ENCODE data around the gene OR52D1.

Gene OR52D1

GRCh38 chr11:5489576-5490357, 1.3 kb downstream of the OR52D1 start:
- Histone ChIP-seq H3K27me3 (ENCODE audit: control insufficient read depth, insufficient read depth, low read length) (no peaks in the 10 kb centered on the region), H3K9me3 (ENCODE audit: control insufficient read depth, insufficient read depth, low read length) (no peaks in the 10 kb centered on the region), H3K4me3 (ENCODE audit: low read depth, low read length) (no peak overlapping the region), H3K36me3 (ENCODE audit: control insufficient read depth, insufficient read depth, low read length) (no peaks in the 10 kb centered on the region), H3K9ac (ENCODE audit: low read depth, low read length) (no peak overlapping the region), H3K4me1 (ENCODE audit: control insufficient read depth, insufficient read depth, low read length) (no peaks in the 10 kb centered on the region)

- Histone ChIP-seq H3K9ac (ENCODE audit: low read depth, low read length) (no peak overlapping the region), H3K27me3 (ENCODE audit: control insufficient read depth, insufficient read depth, low read length) (no peaks in the 10 kb centered on the region), H3K36me3 (ENCODE audit: control insufficient read depth, insufficient read depth, low read length) (no peaks in the 10 kb centered on the region), H3K4me1 (ENCODE audit: control insufficient read depth, insufficient read depth, low read length) (no peaks in the 10 kb centered on the region), H3K9me3 (ENCODE audit: control insufficient read depth, insufficient read depth, low read length) (no peaks in the 10 kb centered on the region), H3K4me3 (ENCODE audit: low read depth, low read length) (no peak overlapping the region)
Observed at GRCh38 chr11:5499671-5500070, 11.2 kb downstream of the OR52D1 start.

- Histone ChIP-seq H3K27me3 (ENCODE audit: control insufficient read depth, insufficient read depth, low read length) (no peaks in the 10 kb centered on the region), H3K4me1 (ENCODE audit: control insufficient read depth, insufficient read depth, low read length) (no peaks in the 10 kb centered on the region), H3K4me3 (ENCODE audit: low read depth, low read length) (no peak overlapping the region), H3K36me3 (ENCODE audit: control insufficient read depth, insufficient read depth, low read length) (no peaks in the 10 kb centered on the region), H3K9me3 (ENCODE audit: control insufficient read depth, insufficient read depth, low read length) (no peaks in the 10 kb centered on the region), H3K9ac (ENCODE audit: low read depth, low read length) (no peak overlapping the region)
Observed at GRCh38 chr11:5500393-5500801, 11.9 kb downstream of the OR52D1 start.

GRCh38 chr11:5504403-5504921, 16.0 kb downstream of the OR52D1 start:
- Histone ChIP-seq H3K27me3 (ENCODE audit: control insufficient read depth, insufficient read depth, low read length) (no peaks in the 10 kb centered on the region), H3K4me3 (ENCODE audit: low read depth, low read length) (no peak overlapping the region), H3K4me1 (ENCODE audit: control insufficient read depth, insufficient read depth, low read length) (no peaks in the 10 kb centered on the region), H3K9ac (ENCODE audit: low read depth, low read length) (no peak overlapping the region), H3K36me3 (ENCODE audit: control insufficient read depth, insufficient read depth, low read length) (no peaks in the 10 kb centered on the region), H3K9me3 (ENCODE audit: control insufficient read depth, insufficient read depth, low read length) (no peaks in the 10 kb centered on the region)

- Histone ChIP-seq H3K27me3 (ENCODE audit: control insufficient read depth, insufficient read depth, low read length) (no peaks in the 10 kb centered on the region), H3K4me3 (ENCODE audit: low read depth, low read length) (no peak overlapping the region), H3K9ac (ENCODE audit: low read depth, low read length) (no peak overlapping the region), H3K36me3 (ENCODE audit: control insufficient read depth, insufficient read depth, low read length) (no peaks in the 10 kb centered on the region), H3K4me1 (ENCODE audit: control insufficient read depth, insufficient read depth, low read length) (no peaks in the 10 kb centered on the region), H3K9me3 (ENCODE audit: control insufficient read depth, insufficient read depth, low read length) (no peaks in the 10 kb centered on the region)
Observed at GRCh38 chr11:5505363-5506048, 17.0 kb downstream of the OR52D1 start.

GRCh38 chr11:5507177-5507932, 18.9 kb downstream of the OR52D1 start:
- no peak overlapping the region for H3K4me3 ChIP-seq (ENCODE audit: low read depth, low read length)
- H3K9me3 ChIP-seq (ENCODE audit: control insufficient read depth, insufficient read depth, low read length), result no peaks in the 10 kb centered on the region
- no peaks in the 10 kb centered on the region for H3K36me3 ChIP-seq (ENCODE audit: control insufficient read depth, insufficient read depth, low read length)
- no peaks in the 10 kb centered on the region for H3K27me3 ChIP-seq (ENCODE audit: control insufficient read depth, insufficient read depth, low read length)
- H3K9ac ChIP-seq (ENCODE audit: low read depth, low read length), result no peak overlapping the region
- H3K4me1 ChIP-seq (ENCODE audit: control insufficient read depth, insufficient read depth, low read length), result no peaks in the 10 kb centered on the region

GRCh38 chr11:5507933-5508305, 19.4 kb downstream of the OR52D1 start:
- Histone ChIP-seq H3K36me3 (ENCODE audit: control insufficient read depth, insufficient read depth, low read length) (no peaks in the 10 kb centered on the region), H3K4me1 (ENCODE audit: control insufficient read depth, insufficient read depth, low read length) (no peaks in the 10 kb centered on the region), H3K9ac (ENCODE audit: low read depth, low read length) (no peak overlapping the region), H3K9me3 (ENCODE audit: control insufficient read depth, insufficient read depth, low read length) (no peaks in the 10 kb centered on the region), H3K27me3 (ENCODE audit: control insufficient read depth, insufficient read depth, low read length) (no peaks in the 10 kb centered on the region), H3K4me3 (ENCODE audit: low read depth, low read length) (no peak overlapping the region)

- Histone ChIP-seq H3K4me3 (ENCODE audit: low read depth, low read length) (no peak overlapping the region), H3K9ac (ENCODE audit: low read depth, low read length) (no peak overlapping the region), H3K9me3 (ENCODE audit: control insufficient read depth, insufficient read depth, low read length) (no peaks in the 10 kb centered on the region), H3K4me1 (ENCODE audit: control insufficient read depth, insufficient read depth, low read length) (no peaks in the 10 kb centered on the region), H3K27me3 (ENCODE audit: control insufficient read depth, insufficient read depth, low read length) (no peaks in the 10 kb centered on the region), H3K36me3 (ENCODE audit: control insufficient read depth, insufficient read depth, low read length) (no peaks in the 10 kb centered on the region)
Observed at GRCh38 chr11:5508605-5509004, 20.1 kb downstream of the OR52D1 start.

GRCh38 chr11:5509803-5510202, 21.3 kb downstream of the OR52D1 start, which contains the start of gene UBQLN3:
Gene UBQLN3 (minus strand): TSS chr11:5509957. CDS start chr11:5509558, 399 bp downstream.
- no peaks in the 10 kb centered on the region for H3K36me3 ChIP-seq (ENCODE audit: control insufficient read depth, insufficient read depth, low read length)
- no peak within 1 kb of the TSS for H3K9ac ChIP-seq (ENCODE audit: low read depth, low read length)
- no peaks in the 10 kb centered on the region for H3K4me1 ChIP-seq (ENCODE audit: control insufficient read depth, insufficient read depth, low read length)
- H3K27me3 ChIP-seq (ENCODE audit: control insufficient read depth, insufficient read depth, low read length), result no peaks in the 10 kb centered on the region
- no peak within 1 kb of the TSS for H3K4me3 ChIP-seq (ENCODE audit: low read depth, low read length)
- H3K9me3 ChIP-seq (ENCODE audit: control insufficient read depth, insufficient read depth, low read length), result no peaks in the 10 kb centered on the region

GRCh38 chr11:5514841-5515240, 26.4 kb downstream of the OR52D1 start:
- no peaks in the 10 kb centered on the region for H3K9me3 ChIP-seq (ENCODE audit: control insufficient read depth, insufficient read depth, low read length)
- no peak overlapping the region for H3K9ac ChIP-seq (ENCODE audit: low read depth, low read length)
- no peaks in the 10 kb centered on the region for H3K4me1 ChIP-seq (ENCODE audit: control insufficient read depth, insufficient read depth, low read length)
- H3K27me3 ChIP-seq (ENCODE audit: control insufficient read depth, insufficient read depth, low read length), result no peaks in the 10 kb centered on the region
- H3K36me3 ChIP-seq (ENCODE audit: control insufficient read depth, insufficient read depth, low read length), result no peaks in the 10 kb centered on the region
- H3K4me3 ChIP-seq (ENCODE audit: low read depth, low read length), result no peak overlapping the region

- H3K4me3 ChIP-seq (ENCODE audit: low read depth, low read length), result no peak within 1 kb of the TSS
- no peaks in the 10 kb centered on the region for H3K4me1 ChIP-seq (ENCODE audit: control insufficient read depth, insufficient read depth, low read length)
- H3K9me3 ChIP-seq (ENCODE audit: control insufficient read depth, insufficient read depth, low read length), result no peaks in the 10 kb centered on the region
- H3K27me3 ChIP-seq (ENCODE audit: control insufficient read depth, insufficient read depth, low read length), result no peaks in the 10 kb centered on the region
- no peak within 1 kb of the TSS for H3K9ac ChIP-seq (ENCODE audit: low read depth, low read length)
- H3K36me3 ChIP-seq (ENCODE audit: control insufficient read depth, insufficient read depth, low read length), result no peaks in the 10 kb centered on the region
Observed at GRCh38 chr11:5516599-5516998, 28.1 kb downstream of the OR52D1 start, which contains the start of gene UBQLNL. Gene UBQLNL (minus strand): TSS chr11:5516699. CDS start chr11:5516441, 258 bp downstream.
